Endothelial cell of umbilical vein (primary cell): ENCODE data around the gene LAMC2. TPM values are rescaled to one million over a fixed set of nuclear protein-coding genes. Genes with fewer than 3 reads are reported as not detected.

ENCODE experiments used
- BruUV-seq: library from RNA; stranded (reverse); fragments of 400-500 nt; replicated peaks from 2 replicates; lab custom pipeline; 2021; lab: Mats Ljungman, UMichigan
- CTCF ChIA-PET: fragments of 300-600, 350-600 bp; sonication (Branson Sonifier 250); formaldehyde crosslinking; loops from one replicate; lab custom pipeline; 2021; ENCODE audit warnings: antibody characterized with exemption, inconsistent platforms; lab: Charles Lee
- POLR2A ChIA-PET: fragments of 300-600, 350-600 bp; sonication (Branson Sonifier 250); formaldehyde crosslinking; loops from one replicate; lab custom pipeline; 2021; ENCODE audit warnings: antibody characterized with exemption, inconsistent platforms; lab: Charles Lee
- DNase-seq: peaks from one replicate; pipeline ENCODE4 v3.0.0-alpha.2; 2011; ENCODE audit warnings: low read depth, low spot score
- FAIRE-seq: peaks from 2 replicates; lab custom pipeline; 2011; peaks lifted over from hg19 to GRCh38; lab: Jason Lieb, UNC
- H2AFZ ChIP-seq: 2 replicates; pipeline ENCODE4 v1.6.0; 2012; ENCODE audit warnings: low read depth, low read length, control low read depth, inconsistent platforms
- H3K27ac ChIP-seq: 2 replicates; pipeline ENCODE4 v1.5.1; 2011; ENCODE audit warnings: low read depth, mild to moderate bottlenecking, control low read depth, low read length, moderate library complexity; ENCODE audit not compliant: insufficient read depth
- H3K27me3 ChIP-seq, 2 experiments: 2 replicates each; pipeline versions ENCODE4 v1.6.0 to v1.6.1; 2011; ENCODE audit warnings: low read length in 2 of 2, mixed read lengths in 1 of 2; ENCODE audit not compliant: control insufficient read depth in 2 of 2, insufficient read depth in 2 of 2
- H3K36me3 ChIP-seq, 2 experiments: 2 replicates in 1 of 2; 3 replicates in 1 of 2; pipeline ENCODE4 v1.5.1; 2011; ENCODE audit warnings: low read length in 2 of 2, mild to moderate bottlenecking in 1 of 2, moderate library complexity in 1 of 2; ENCODE audit not compliant: control insufficient read depth in 2 of 2, insufficient read depth in 2 of 2; ENCODE audit errors: extremely low read depth in 1 of 2
- H3K4me1 ChIP-seq: 3 replicates; pipeline ENCODE4 v1.5.1; 2011; ENCODE audit warnings: mild to moderate bottlenecking, low read length; ENCODE audit not compliant: control insufficient read depth, insufficient read depth; ENCODE audit errors: extremely low read depth
- H3K4me2 ChIP-seq: 2 replicates; pipeline ENCODE4 v1.6.1; 2011; ENCODE audit warnings: low read length, control low read depth, mixed read lengths; ENCODE audit not compliant: insufficient read depth
- H3K4me3 ChIP-seq, 3 experiments: fragments of 200-600 bp in 1 of 3; sonication (generic), shearing (Covaris generic) in 1 of 3; replicated peaks in 1 of 3; 2 replicates each; pipeline ENCODE4 v1.5.1; 2011 to 2016; ENCODE audit warnings: control low read depth in 3 of 3, low read length in 3 of 3, mild to moderate bottlenecking in 2 of 3, inconsistent platforms in 1 of 3, low read depth in 1 of 3, moderate library complexity in 1 of 3; ENCODE audit not compliant: insufficient read depth in 1 of 3
- H3K79me2 ChIP-seq: 2 replicates; pipeline ENCODE4 v1.6.0; 2012; ENCODE audit warnings: low read length, inconsistent platforms; ENCODE audit not compliant: control insufficient read depth, insufficient read depth
- H3K9ac ChIP-seq: replicated peaks from 2 replicates; pipeline ENCODE3; 2011; ENCODE audit warnings: low read length, control low read depth; ENCODE audit not compliant: insufficient read depth; ENCODE audit errors: extremely low read depth
- H3K9me1 ChIP-seq: replicated peaks from 3 replicates; pipeline ENCODE4 v1.6.0; 2011; ENCODE audit warnings: mild to moderate bottlenecking, low read length; ENCODE audit not compliant: control insufficient read depth, insufficient read depth; ENCODE audit errors: extremely low read depth
- H3K9me3 ChIP-seq: replicated peaks from 2 replicates; pipeline ENCODE4 v1.5.1; 2012; ENCODE audit warnings: low read length, inconsistent platforms; ENCODE audit not compliant: control insufficient read depth, insufficient read depth
- H4K20me1 ChIP-seq: replicated peaks from 2 replicates; pipeline ENCODE3; 2011; ENCODE audit warnings: mild to moderate bottlenecking, low read length; ENCODE audit not compliant: control insufficient read depth, insufficient read depth; ENCODE audit errors: extremely low read depth
- CTCF ChIP-seq, 2 donors: IDR thresholded peaks; 1 replicate in 1 of 2; 2 replicates in 1 of 2; pipeline ENCODE4 v1.5.1; 2011; ENCODE audit warnings: low read length in 2 of 2, mild to moderate bottlenecking in 2 of 2, moderate library complexity in 2 of 2, control low read depth in 1 of 2, inconsistent platforms in 1 of 2, low read depth in 1 of 2; ENCODE audit not compliant: insufficient read depth in 1 of 2; ENCODE audit errors: extremely low read depth in 1 of 2
- EZH2 ChIP-seq: IDR thresholded peaks from 2 replicates; pipeline ENCODE4 v1.6.1; 2012; ENCODE audit warnings: borderline replicate concordance, low read depth, mild to moderate bottlenecking, moderate library complexity, low read length, inconsistent platforms; ENCODE audit not compliant: severe bottlenecking
- FOS ChIP-seq: IDR thresholded peaks from 2 replicates; pipeline ENCODE4 v1.6.1; 2011; ENCODE audit warnings: mild to moderate bottlenecking, low read length, moderate library complexity, borderline replicate concordance; ENCODE audit not compliant: insufficient read depth
- GATA2 ChIP-seq: IDR thresholded peaks from 2 replicates; pipeline ENCODE4 v1.7.0; 2011; ENCODE audit warnings: low read depth, mild to moderate bottlenecking, moderate library complexity, mixed read lengths, low read length; ENCODE audit not compliant: insufficient read length, insufficient read depth
- JUN ChIP-seq: IDR thresholded peaks from 2 replicates; pipeline ENCODE4 v1.6.1; 2011; ENCODE audit warnings: borderline replicate concordance, low read depth; ENCODE audit not compliant: insufficient read length, insufficient read depth
- MAX ChIP-seq: IDR thresholded peaks from 2 replicates; pipeline ENCODE4 v1.6.1; 2011; ENCODE audit not compliant: insufficient read depth, insufficient read length
- POLR2AphosphoS5 ChIP-seq: IDR thresholded peaks from 2 replicates; pipeline ENCODE4 v1.6.1; 2012; ENCODE audit warnings: low read depth, mild to moderate bottlenecking, control low read depth, low read length, moderate library complexity; ENCODE audit not compliant: insufficient read depth
- dilution Hi-C: fragments of 300-500 bp; cut with MboI; formaldehyde crosslinking; loops from one replicate; pipeline ENCODE4 v1.15.0; 2019; ENCODE audit warnings: low sequenced_read_pairs; ENCODE audit not compliant: extremely low pct_ligation_motif_present
- intact Hi-C: fragments of 100-400 bp; cut with micrococcal nuclease; formaldehyde crosslinking; loops from one replicate; pipeline ENCODE4 v1.10.0; 2022
- polyA plus RNA-seq, 4 experiments: library from polyadenylated mRNA; depleted of rRNA in 3 of 4; stranded (reverse) in 3 of 4; unstranded in 1 of 4; fragments of >200 nt; gene quantifications; 2 replicates each; pipeline versions ENCODE4 v1.2.1 to v1.2.3, GENCODE V29; 2011 to 2012; ENCODE audit warnings: missing spikeins in 1 of 4
- total RNA-seq: library from RNA; stranded (reverse); gene quantifications from 2 replicates; pipeline ENCODE4 v1.2.3, GENCODE V29; 2021

Gene LAMC2
- total and polyA plus RNA-seq, 2 donors (not counting 3 experiments of a cell fraction or from before 2014, with no cell fraction given): 0.23 to 0.82 TPM

GRCh38 chr1:183290628-183291027, 104.6 kb downstream of the LAMC2 start:
- intact Hi-C loops: no loop called here

More at GRCh38 chr1:183290628-183291027, 104.6 kb downstream of the LAMC2 start:
- no peaks in the 10 kb centered on the region for H3K36me3 ChIP-seq
- H2AFZ ChIP-seq: no peak overlapping the region
- H4K20me1 ChIP-seq: no peaks in the 10 kb centered on the region
- no peak overlapping the region for H3K4me2 ChIP-seq
- H3K4me3 ChIP-seq: no peak overlapping the region
- CTCF ChIA-PET: interaction anchor here (1.1 to 1.8 kb wide), 3 partner anchors 9 to 28 kb away, joined by 3 to 10 read pairs (median 5); no protein-coding TSS in a partner anchor
- H3K4me1 ChIP-seq: peaks cover 9% of the 10 kb centered on the region
- dilution Hi-C loops: no loop called here
- POLR2A ChIA-PET: no interaction called here
- H3K9me1 ChIP-seq: no peaks in the 10 kb centered on the region
- no peak overlapping the region for H3K27ac ChIP-seq
- TF ChIP-seq EZH2 (no peak), CTCF (IDR thresholded peaks at IDR 0.05; ENCODE audit: extremely low read depth in 1 of 2, insufficient read depth in 1 of 2, low read depth in 1 of 2, low read length in 2 of 2) (no peak), FOS (no peak), MAX (no peak), POLR2AphosphoS5 (no peak), GATA2 (no peak), JUN (no peak)
- no peaks in the 10 kb centered on the region for H3K27me3 ChIP-seq
- H3K9ac ChIP-seq: no peak overlapping the region
- DNase-seq (no peak), FAIRE-seq (no peak)
- no peaks in the 10 kb centered on the region for H3K9me3 ChIP-seq
- H3K79me2 ChIP-seq: no peaks in the 10 kb centered on the region
- BruUV-seq: no TSS peak
